ENCODE data around the gene NDUFA8. TPM values are rescaled to one million over a fixed set of nuclear protein-coding genes. Genes with fewer than 3 reads are reported as not detected.

The NDUFA8 gene
- total and polyA plus RNA-seq, 2 experiments from 2014 or later, result 36.6 to 144 TPM

GRCh38 chr9:122141671-122142070, 17.9 kb downstream of the NDUFA8 start:
- no peak for DNase-seq (ENCODE audit: low spot score)
- peaks cover 6% of the 10 kb centered on the region for H3K4me1 Mint-ChIP-seq
- peaks cover 6% of the 10 kb centered on the region; the same call in 1 of the 2 replicates for H3K4me1 ChIP-seq (ENCODE audit: insufficient read depth)
- no peak overlapping the region for H3K4me2 ChIP-seq
- H4K20me1 ChIP-seq (replicated peaks; ENCODE audit: insufficient read depth), result no peaks in the 10 kb centered on the region; the same call in 1 of the 2 replicates
- no peaks in the 10 kb centered on the region for H3K27me3 ChIP-seq (ENCODE audit: insufficient read depth)
- no peaks in the 10 kb centered on the region for H3K9me3 Mint-ChIP-seq
- no peak overlapping the region for H2AFZ ChIP-seq
- no peak for ATAC-seq
- H3K79me2 ChIP-seq (replicated peaks; ENCODE audit: insufficient read depth), result no peaks in the 10 kb centered on the region
- no peak overlapping the region for H3K4me3 ChIP-seq
- no peaks in the 10 kb centered on the region for H3K9me2 ChIP-seq (ENCODE audit: insufficient read depth)
- no peaks in the 10 kb centered on the region for H3K27me3 Mint-ChIP-seq (ENCODE audit: insufficient read depth, low read depth, poor library complexity)
- no peaks in the 10 kb centered on the region for H3F3A ChIP-seq (replicated peaks; ENCODE audit: low read depth)
- H3K4me3 Mint-ChIP-seq, result no peak overlapping the region
- H3K36me3 Mint-ChIP-seq (ENCODE audit: low read depth), result peaks cover 13% of the 10 kb centered on the region
- H3K27ac ChIP-seq (ENCODE audit: low read depth), result no peak overlapping the region
- H3K27ac Mint-ChIP-seq, result no peak overlapping the region
- no peak for TF ChIP-seq EZH2phosphoT487 (IDR thresholded peaks at IDR 0.05; ENCODE audit: unreplicated experiment)
- no peak for TF ChIP-seq POLR2AphosphoS5 (IDR thresholded peaks at IDR 0.05; ENCODE audit: low read depth)
- TF ChIP-seq ETS1 (IDR thresholded peaks at IDR 0.05), result no peak
- no peak for TF ChIP-seq ZNF331 (CRISPR knock-in tag; IDR thresholded peaks at IDR 0.05; ENCODE audit: low read depth)
- TF ChIP-seq ZNF114 (CRISPR knock-in tag; IDR thresholded peaks at IDR 0.05), result no peak
- no peak for TF ChIP-seq REST (IDR thresholded peaks at IDR 0.05; ENCODE audit: unreplicated experiment)
- no peak for TF ChIP-seq STAT1 (IDR thresholded peaks at IDR 0.05; ENCODE audit: unreplicated experiment)
- no peak for TF ChIP-seq JUNB (IDR thresholded peaks at IDR 0.05; ENCODE audit: unreplicated experiment)
- no peak for TF ChIP-seq CTCF (conservative IDR thresholded peaks at IDR 0.05; ENCODE audit: low read depth in 2 of 2)
- TF ChIP-seq NANOG (IDR thresholded peaks at IDR 0.05; ENCODE audit: borderline replicate concordance), result no peak
- TF ChIP-seq CREB1 (CRISPR knock-in tag; IDR thresholded peaks at IDR 0.05; ENCODE audit: low read depth), result no peak
- H3K36me3 ChIP-seq (ENCODE audit: insufficient read depth), result 0 out of 2 replicates have a peak, but pooled peaks cover 8% of the 10 kb centered on the region

All from GM23338 (cell line).